Pancreas (tissue), 10 donors: ENCODE results near the gene MAPK12. TPM values are rescaled to one million over a fixed set of nuclear protein-coding genes. Genes with fewer than 3 reads are reported as not detected.

Experiments used
- ATAC-seq, 4 donors: fragments of 200-7000 bp; cut with Tn5 transposase; one replicate each; pipeline versions ENCODE4 v1.8.0 to v1.9.1; 2020; ENCODE audit warnings: mild to moderate bottlenecking in 4 of 4, moderate library complexity in 4 of 4
- DNase-seq, 6 donors: peaks; one replicate each; pipeline ENCODE4 v3.0.0-alpha.2; 2020
- FAIRE-seq: peaks from 2 replicates; lab custom pipeline; 2012; peaks lifted over from hg19 to GRCh38; lab: Jason Lieb, UNC
- H3K27ac ChIP-seq, 4 donors: fragments of 200-600 bp; sonication (generic); 1 replicate in 3 of 4; 2 replicates in 1 of 4; pipeline versions ENCODE4 v1.5.0 to v1.8.0; 2020
- H3K27me3 ChIP-seq, 4 donors: fragments of 200-600 bp; one replicate each; pipeline ENCODE4 v1.8.0; 2021
- H3K36me3 ChIP-seq, 3 donors: fragments of 200-600 bp; sonication (generic) in 1 of 3; one replicate each; pipeline versions ENCODE4 v1.5.0 to v1.8.0; 2020 to 2021
- H3K4me1 ChIP-seq, 3 donors: fragments of 200-600 bp; one replicate each; pipeline ENCODE4 v1.8.0; 2021
- H3K4me3 ChIP-seq, 4 donors: fragments of 200-600 bp; sonication (generic) in 2 of 4; one replicate each; pipeline versions ENCODE4 v1.5.0 to v1.8.0; 2020 to 2021
- H3K9me3 ChIP-seq, 4 donors: fragments of 200-600 bp; one replicate each; pipeline ENCODE4 v1.8.0; 2021
- WGBS, 2 donors: extraction: QIAGEN DNeasy Blood & Tissue Kit; methylation state at CpG; one replicate each; pipeline ENCODE4 v1.1.7; 2013; 5-methylcytosine and 5-hydroxymethylcytosine counted together
- intact Hi-C, 3 donors: fragments of 100-400 bp; cut with DNase I; formaldehyde crosslinking; loops; one replicate each; pipeline versions ENCODE4 v1.11.1 to v1.14.2; 2022
- polyA plus RNA-seq, 2 donors: library from polyadenylated mRNA; stranded (reverse); fragments of 200-250 nt; gene quantifications; one replicate each; pipeline ENCODE4 v1.2.3, GENCODE V29; 2013
- total RNA-seq, 6 donors: library from RNA; stranded (reverse); fragmentation: NEBNext Ultra II Directional in 4 of 6; extraction: Animal tissue kit (Norgen Biotek cat#: 25700) in 4 of 6; gene quantifications; one replicate each; pipeline versions ENCODE4 v1.2.1 to v1.2.4, GENCODE V29; 2021 to 2023
- TF ChIP-seq, protein P1 (sequence below), 4 donors: fragments of 200-600 bp; sonication (generic) in 3 of 4; IDR thresholded peaks; one replicate each; pipeline versions ENCODE4 v1.5.0 to v1.8.0; 2021; ENCODE audit warnings: antibody characterized with exemption in 4 of 4
- donor health status: healthy with polysubstance abuse.
- donor health status: DM: no; HTN: no; CAD: no; lungs with moderate emphysema.
- donor health status: DM: no; HTN: no; CAD: no.
- donor health status: control.
- donor health status: control.
- donor health status: Bipolar disorder and iron deficiency.
- donor health status: DM: yes; HTN: yes; CAD: no.
- donor health status: DM: no; HTN: no; CAD: no.
- donor health status: DM: no; HTN: no; CAD: no.
- donor health status: DM: yes; HTN: yes; CAD: no.

The MAPK12 gene
- total and polyA plus RNA-seq, 8 donors: 0.88 to 19.2 (median 2.4) TPM

DNA sequence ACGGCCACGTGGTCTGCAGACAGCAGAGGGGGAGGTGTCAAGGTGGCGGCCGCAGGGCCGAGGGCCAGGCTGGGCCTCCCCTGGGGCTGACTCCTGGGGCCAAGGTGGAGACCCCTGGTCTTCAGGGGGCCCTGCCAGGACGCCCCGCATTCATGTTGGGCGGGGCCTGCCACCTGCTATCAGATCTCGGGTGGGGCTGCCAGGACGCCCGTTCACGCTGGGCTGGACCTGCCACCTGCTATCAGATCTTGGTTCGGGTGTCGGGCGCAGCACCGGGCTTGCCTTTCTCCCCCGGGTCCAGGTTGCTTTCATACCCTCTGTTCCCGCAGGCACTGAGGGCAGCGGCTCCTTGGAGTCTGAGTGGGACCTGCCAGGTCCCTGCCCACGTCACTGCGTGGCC, 24.8 kb upstream of the MAPK12 start:
- WGBS, 2 donors: 88 to 89% methylated on average over 21 of the region's 21 CpGs
- Histone ChIP-seq H3K27me3 (no peaks in the 10 kb centered on the region), H3K4me1 (peaks cover 0 to 5% (median 0%) of the 10 kb centered on the region in 3 donors), H3K36me3 (peaks cover 7 to 70% (median 26%) of the 10 kb centered on the region in 3 donors), H3K4me3 (no peak overlapping the region), H3K27ac (no peak overlapping the region), H3K9me3 (no peaks in the 10 kb centered on the region)
- TF ChIP-seq, protein P1, sequence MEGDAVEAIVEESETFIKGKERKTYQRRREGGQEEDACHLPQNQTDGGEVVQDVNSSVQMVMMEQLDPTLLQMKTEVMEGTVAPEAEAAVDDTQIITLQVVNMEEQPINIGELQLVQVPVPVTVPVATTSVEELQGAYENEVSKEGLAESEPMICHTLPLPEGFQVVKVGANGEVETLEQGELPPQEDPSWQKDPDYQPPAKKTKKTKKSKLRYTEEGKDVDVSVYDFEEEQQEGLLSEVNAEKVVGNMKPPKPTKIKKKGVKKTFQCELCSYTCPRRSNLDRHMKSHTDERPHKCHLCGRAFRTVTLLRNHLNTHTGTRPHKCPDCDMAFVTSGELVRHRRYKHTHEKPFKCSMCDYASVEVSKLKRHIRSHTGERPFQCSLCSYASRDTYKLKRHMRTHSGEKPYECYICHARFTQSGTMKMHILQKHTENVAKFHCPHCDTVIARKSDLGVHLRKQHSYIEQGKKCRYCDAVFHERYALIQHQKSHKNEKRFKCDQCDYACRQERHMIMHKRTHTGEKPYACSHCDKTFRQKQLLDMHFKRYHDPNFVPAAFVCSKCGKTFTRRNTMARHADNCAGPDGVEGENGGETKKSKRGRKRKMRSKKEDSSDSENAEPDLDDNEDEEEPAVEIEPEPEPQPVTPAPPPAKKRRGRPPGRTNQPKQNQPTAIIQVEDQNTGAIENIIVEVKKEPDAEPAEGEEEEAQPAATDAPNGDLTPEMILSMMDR (IDR thresholded peaks at IDR 0.05): no peak
- FAIRE-seq: no peak
- ATAC-seq: no peak
- no peak for DNase-seq
- intact Hi-C loops: no loop called here

DNA sequence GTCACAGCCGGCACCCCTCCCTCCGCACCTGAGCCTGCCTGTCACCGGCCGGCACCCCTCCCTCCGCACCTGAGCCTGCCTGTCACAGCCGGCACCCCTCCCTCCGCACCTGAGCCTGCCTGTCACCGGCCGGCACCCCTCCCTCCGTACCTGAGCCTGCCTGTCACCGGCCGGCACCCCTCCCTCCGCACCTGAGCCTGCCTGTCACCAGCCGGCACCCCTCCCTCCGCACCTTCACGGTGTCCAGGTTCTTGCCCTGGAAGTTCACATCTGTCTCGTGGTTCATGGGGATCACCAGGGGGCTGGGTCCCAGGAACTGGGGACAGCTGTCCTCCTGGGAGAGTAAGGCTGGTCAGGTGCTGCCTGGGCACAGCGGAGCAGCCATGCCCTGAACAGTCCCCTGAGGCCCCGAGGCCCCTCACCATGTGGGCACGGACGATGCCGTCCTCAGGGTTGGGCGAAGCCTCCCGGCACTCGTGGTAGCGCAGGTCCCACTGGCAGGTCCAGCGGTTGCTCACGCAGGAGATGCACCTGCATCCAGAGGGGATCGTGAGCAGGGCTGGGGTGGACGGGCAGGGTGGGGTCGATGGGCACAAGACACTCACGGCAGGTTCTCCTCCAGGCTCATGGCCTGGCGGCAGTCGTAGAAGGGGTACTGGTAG, 24.2 kb upstream of the MAPK12 start:
- TF ChIP-seq, protein P1 (IDR thresholded peaks at IDR 0.05): no peak
- DNase-seq (no peak), ATAC-seq (no peak), FAIRE-seq (no peak)
- peaks cover 7 to 76% (median 32%) of the 10 kb centered on the region in 3 donors for H3K36me3 ChIP-seq
- H3K27me3 ChIP-seq: no peaks in the 10 kb centered on the region
- no peak overlapping the region for H3K27ac ChIP-seq
- WGBS, 2 donors: 88% methylated on average over 23 to 32 of the region's 34 CpGs
- peaks cover 0 to 5% (median 0%) of the 10 kb centered on the region in 3 donors for H3K4me1 ChIP-seq
- H3K9me3 ChIP-seq: no peaks in the 10 kb centered on the region
- intact Hi-C loops: no loop called here
- H3K4me3 ChIP-seq: no peak overlapping the region

DNA sequence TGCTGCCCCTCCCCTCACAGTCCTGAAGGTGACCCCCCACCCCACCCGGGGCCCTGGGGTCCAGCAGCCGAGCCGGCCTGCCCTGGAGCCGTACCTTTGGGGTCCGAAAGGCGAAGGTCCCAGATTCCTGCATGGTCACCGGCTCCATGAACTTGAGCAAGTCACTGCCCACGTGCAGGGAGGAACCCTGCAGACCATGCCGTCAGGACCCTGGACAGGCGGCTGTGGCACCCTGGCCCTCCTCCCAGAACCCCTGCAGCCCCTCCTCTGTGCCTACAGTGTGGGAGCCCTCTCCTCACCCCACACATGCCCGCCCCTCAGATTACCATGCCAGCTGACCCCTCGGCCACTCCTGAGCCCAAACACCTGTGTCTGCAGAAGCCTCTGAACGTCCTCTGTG, 23.0 kb upstream of the MAPK12 start:
- 94 to 95% methylated on average over 13 of the region's 13 CpGs for WGBS, 2 donors
- peaks cover 0 to 5% (median 0%) of the 10 kb centered on the region in 3 donors for H3K4me1 ChIP-seq
- no peak for ATAC-seq
- TF ChIP-seq, protein P1 (IDR thresholded peaks at IDR 0.05): no peak
- intact Hi-C loops: loop anchor here in 1 of 3 donors (5.0 kb wide), 1 partner anchor 38 kb away; no protein-coding TSS in a partner anchor
- no peak for FAIRE-seq
- H3K9me3 ChIP-seq: no peaks in the 10 kb centered on the region
- H3K27ac ChIP-seq: no peak overlapping the region
- no peak overlapping the region for H3K4me3 ChIP-seq
- no peak for DNase-seq
- H3K36me3 ChIP-seq: peaks cover 7 to 82% (median 34%) of the 10 kb centered on the region in 3 donors
- no peaks in the 10 kb centered on the region for H3K27me3 ChIP-seq

DNA sequence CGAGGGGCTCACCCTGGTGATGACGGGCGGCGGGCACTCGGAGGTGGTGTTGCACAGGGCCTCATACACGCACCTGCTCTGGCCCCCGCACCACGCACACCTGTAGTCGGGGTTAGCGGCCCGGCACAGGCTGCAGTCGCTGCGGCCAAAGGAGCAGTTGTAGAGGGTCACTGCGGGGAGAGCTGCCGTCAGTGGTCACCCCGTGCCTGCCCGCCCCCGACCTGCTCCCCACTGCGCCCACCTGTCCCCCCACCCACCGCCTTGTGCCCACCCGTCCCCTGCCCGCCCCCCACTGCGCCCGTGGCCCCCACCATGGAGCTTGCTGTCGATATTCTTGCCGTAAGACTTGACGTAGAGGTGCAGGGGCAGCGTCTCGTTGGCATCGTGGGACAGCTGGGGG, 22.3 kb upstream of the MAPK12 start:
- Histone ChIP-seq H3K27ac (no peak overlapping the region), H3K36me3 (peaks cover 7 to 82% (median 30%) of the 10 kb centered on the region in 3 donors), H3K27me3 (no peaks in the 10 kb centered on the region), H3K9me3 (no peaks in the 10 kb centered on the region), H3K4me1 (peaks cover 0 to 5% (median 0%) of the 10 kb centered on the region in 3 donors), H3K4me3 (no peak overlapping the region)
- DNase-seq (no peak), FAIRE-seq (no peak), ATAC-seq (no peak)
- 93% methylated on average over 30 of the region's 30 CpGs for WGBS, 2 donors
- TF ChIP-seq, protein P1 (IDR thresholded peaks at IDR 0.05): no peak
- intact Hi-C loops: loop anchor here in 1 of 3 donors (5.0 kb wide), 1 partner anchor 38 kb away; no protein-coding TSS in a partner anchor
